HCT116 (cell line): ENCODE measurements around the gene DNM1L. TPM values are rescaled to one million over a fixed set of nuclear protein-coding genes. Genes with fewer than 3 reads are reported as not detected.

ENCODE experiments used
- ATAC-seq: fragments of 200-7000 bp; cut with Tn5 transposase; 2 replicates; pipeline ENCODE4 v1.9.1; 2020; ENCODE audit warnings: mild to moderate bottlenecking, moderate library complexity
- BruUV-seq: library from RNA; stranded (reverse); fragments of 400-500 nt; replicated peaks from 2 replicates; lab custom pipeline; 2021; lab: Mats Ljungman, UMichigan
- CTCF ChIA-PET: fragments of 300-600 bp; sonication (Branson Sonifier 250); formaldehyde crosslinking; loops from one replicate; lab custom pipeline; 2021; ENCODE audit warnings: antibody characterized with exemption; lab: Charles Lee
- POLR2A ChIA-PET: fragments of 300-600, 350-600 bp; sonication (Branson Sonifier 250); formaldehyde crosslinking; loops from one replicate; lab custom pipeline; 2021; ENCODE audit warnings: antibody characterized with exemption; lab: Charles Lee
- RAD21 ChIA-PET, 2 experiments: fragments of 300-600 bp; sonication (Branson Sonifier 250); formaldehyde crosslinking; loops; one replicate each; lab custom pipeline; 2023; ENCODE audit warnings: low total read pairs in 2 of 2; ENCODE audit not compliant: uncharacterized antibody in 2 of 2, unreplicated experiment in 2 of 2, low non-redundant PET in 1 of 2; lab: Charles Lee
- DNase-seq: peaks from one replicate; pipeline ENCODE4 v3.0.0-alpha.2; 2010; ENCODE audit warnings: low read depth, low spot score
- H2AFZ ChIP-seq: fragments of 200-600 bp; shearing (Covaris generic), sonication (generic); 2 replicates; pipeline ENCODE4 v1.6.1; 2017; ENCODE audit warnings: low read depth, mixed run types, mixed read lengths, antibody characterized with exemption, low read length; ENCODE audit not compliant: poor library complexity, severe bottlenecking
- H3K27ac ChIP-seq: 2 replicates; pipeline ENCODE4 v1.5.1; 2012; ENCODE audit warnings: low read depth, low read length
- H3K27me3 ChIP-seq: fragments of 200-600 bp; sonication (generic); 2 replicates; pipeline ENCODE4 v1.6.1; 2016; ENCODE audit warnings: mixed run types, low read length, mixed read lengths; ENCODE audit not compliant: insufficient read depth
- H3K36me3 ChIP-seq, 2 experiments: fragments of 200-500 bp in 1 of 2; fragments of 200-600 bp in 1 of 2; sonication (Bioruptor generic) in 1 of 2; sonication (generic) in 1 of 2; 2 replicates each; pipeline versions ENCODE4 v1.5.1 to v1.6.1; 2014 to 2016; ENCODE audit warnings: low read length in 2 of 2, inconsistent platforms in 1 of 2, mixed read lengths in 1 of 2, mixed run types in 1 of 2; ENCODE audit not compliant: insufficient read depth in 2 of 2, control insufficient read depth in 1 of 2
- H3K4me1 ChIP-seq, 2 experiments: fragments of 200-600 bp in 1 of 2; sonication (generic) in 1 of 2; 2 replicates each; pipeline versions ENCODE4 v1.5.1 to v1.6.1; 2012 to 2017; ENCODE audit warnings: low read length in 2 of 2, inconsistent platforms in 1 of 2, mild to moderate bottlenecking in 1 of 2, mixed read lengths in 1 of 2, mixed run types in 1 of 2, moderate library complexity in 1 of 2; ENCODE audit not compliant: insufficient read depth in 2 of 2, control insufficient read depth in 1 of 2
- H3K4me2 ChIP-seq: fragments of 200-600 bp; sonication (generic); 2 replicates; pipeline ENCODE4 v1.6.1; 2017; ENCODE audit warnings: mixed run types, low read length, mixed read lengths
- H3K4me3 ChIP-seq, 2 experiments: fragments of 200-600 bp in 1 of 2; sonication (generic) in 1 of 2; replicated peaks in 1 of 2; 2 replicates each; pipeline ENCODE4 v1.5.1; 2011 to 2016; ENCODE audit warnings: low read length in 2 of 2, control low read depth in 1 of 2, low read depth in 1 of 2, mild to moderate bottlenecking in 1 of 2, mixed read lengths in 1 of 2, mixed run types in 1 of 2
- H3K79me2 ChIP-seq: fragments of 200-600 bp; sonication (generic); 2 replicates; pipeline ENCODE4 v1.6.1; 2017; ENCODE audit warnings: mild to moderate bottlenecking, mixed run types, low read length, moderate library complexity, mixed read lengths; ENCODE audit not compliant: insufficient read depth
- H3K9ac ChIP-seq: fragments of 200-600 bp; sonication (generic); 2 replicates; pipeline ENCODE4 v1.6.1; 2016; ENCODE audit warnings: low read length, mixed read lengths
- H3K9me2 ChIP-seq: fragments of 200-600 bp; sonication (generic), shearing (Covaris generic); 2 replicates; pipeline ENCODE4 v1.6.1; 2017; ENCODE audit warnings: mixed run types, mild to moderate bottlenecking, moderate library complexity; ENCODE audit not compliant: insufficient read depth
- H3K9me3 ChIP-seq, 2 experiments: fragments of 200-500 bp in 1 of 2; fragments of 200-600 bp in 1 of 2; sonication (Bioruptor generic) in 1 of 2; sonication (generic) in 1 of 2; 2 replicates each; pipeline ENCODE4 v1.6.1; 2014 to 2017; ENCODE audit warnings: low read length in 2 of 2, mixed read lengths in 2 of 2, inconsistent platforms in 1 of 2, low read depth in 1 of 2, mild to moderate bottlenecking in 1 of 2, mixed run types in 1 of 2, moderate library complexity in 1 of 2; ENCODE audit not compliant: control insufficient read depth in 1 of 2, insufficient read depth in 1 of 2
- H4K20me1 ChIP-seq: fragments of 200-600 bp; sonication (generic), shearing (Covaris generic); 2 replicates; pipeline ENCODE4 v1.6.1; 2017; ENCODE audit warnings: mixed run types, mild to moderate bottlenecking, moderate library complexity; ENCODE audit not compliant: insufficient read depth
- CBX3 ChIP-seq: IDR thresholded peaks from 2 replicates; pipeline ENCODE4 v1.6.1; 2012; ENCODE audit warnings: low read depth
- CEBPB ChIP-seq: IDR thresholded peaks from 2 replicates; pipeline ENCODE4 v1.6.1; 2012; ENCODE audit warnings: low read depth
- EGR1 ChIP-seq: IDR thresholded peaks from 2 replicates; pipeline ENCODE4 v1.6.1; 2012; ENCODE audit warnings: low read depth
- EZH2 ChIP-seq: fragments of 200-600 bp; sonication (generic); IDR thresholded peaks from 2 replicates; pipeline ENCODE4 v1.6.1; 2017; ENCODE audit warnings: antibody characterized with exemption, mixed run types
- EZH2phosphoT487 ChIP-seq: fragments of 200-600 bp; IDR thresholded peaks from 2 replicates; pipeline ENCODE4 v1.6.1; 2018; ENCODE audit warnings: antibody characterized with exemption, borderline replicate concordance
- FOSL1 ChIP-seq: IDR thresholded peaks from 2 replicates; pipeline ENCODE4 v1.6.1; 2012; ENCODE audit warnings: low read depth
- JUND ChIP-seq: IDR thresholded peaks from 2 replicates; pipeline ENCODE4 v1.6.1; 2012
- POLR2A ChIP-seq: IDR thresholded peaks from 2 replicates; pipeline ENCODE4 v1.7.0; 2011; ENCODE audit warnings: borderline replicate concordance; ENCODE audit not compliant: insufficient read depth, insufficient read length; ENCODE audit errors: extremely low read depth
- POLR2AphosphoS5 ChIP-seq: IDR thresholded peaks from 2 replicates; pipeline ENCODE4 v1.6.1; 2011; ENCODE audit warnings: mild to moderate bottlenecking, low read depth, low read length, moderate library complexity
- RAD21 ChIP-seq: IDR thresholded peaks from 2 replicates; pipeline ENCODE4 v1.6.1; 2012; ENCODE audit warnings: low read depth, mild to moderate bottlenecking
- SIN3A ChIP-seq: IDR thresholded peaks from 2 replicates; pipeline ENCODE4 v1.6.1; 2012; ENCODE audit warnings: low read depth
- SP1 ChIP-seq: IDR thresholded peaks from 2 replicates; pipeline ENCODE4 v1.6.1; 2012; ENCODE audit warnings: low read depth
- TCF7L2 ChIP-seq: IDR thresholded peaks from 2 replicates; pipeline ENCODE4 v1.7.0; 2011; ENCODE audit warnings: borderline replicate concordance, inconsistent platforms; ENCODE audit not compliant: insufficient read depth, insufficient read length; ENCODE audit errors: extremely low read depth
- YY1 ChIP-seq: IDR thresholded peaks from 2 replicates; pipeline ENCODE4 v1.6.1; 2011; ENCODE audit warnings: low read length, low read depth, moderate library complexity, mild to moderate bottlenecking; ENCODE audit not compliant: insufficient replicate concordance; ENCODE audit errors: extremely low read depth
- ZBTB33 ChIP-seq: IDR thresholded peaks from 2 replicates; pipeline ENCODE4 v1.6.1; 2011; ENCODE audit warnings: mild to moderate bottlenecking, low read length, moderate library complexity; ENCODE audit not compliant: insufficient replicate concordance; ENCODE audit errors: extremely low read depth
- intact Hi-C: fragments of 100-400 bp; cut with micrococcal nuclease; formaldehyde crosslinking; loops from 2 replicates; pipeline ENCODE4 v1.10.0; 2022
- total RNA-seq: library from RNA; stranded (reverse); gene quantifications from one replicate; pipeline ENCODE4 v1.2.1, GENCODE V29; 2021; ENCODE audit not compliant: unreplicated experiment
- TF ChIP-seq, protein P1 (sequence below): IDR thresholded peaks from 2 replicates; pipeline ENCODE4 v1.6.1; 2012; ENCODE audit warnings: low read depth
- TF ChIP-seq, protein P2 (sequence below): IDR thresholded peaks from 2 replicates; pipeline ENCODE4 v1.6.1; 2012

DNM1L gene
- total RNA-seq, 1 experiment from 2014 or later, result 69.7 TPM

DNA sequence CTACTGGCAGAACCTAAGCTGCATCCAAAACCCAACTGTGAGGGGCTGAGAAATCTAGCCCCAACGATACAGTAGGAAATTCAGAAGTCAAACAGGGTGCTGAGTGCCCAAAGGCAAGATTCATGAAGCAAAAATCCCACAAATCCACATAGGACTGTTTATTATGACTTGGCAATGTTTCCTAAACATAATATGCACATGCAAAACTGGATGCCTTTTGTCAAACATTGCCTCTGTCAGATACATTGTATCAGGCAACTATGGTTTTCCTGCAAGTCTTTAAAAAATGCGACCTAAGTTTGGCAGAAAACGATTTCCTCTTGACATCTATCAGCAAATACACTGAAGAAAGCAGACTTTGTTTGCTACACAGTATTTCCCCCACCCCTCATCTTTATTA lies 103.9 kb downstream of the DNM1L start:
- no peak for ATAC-seq
- no peak overlapping the region for H3K4me2 ChIP-seq
- TF ChIP-seq EZH2, result no peak
- CTCF ChIA-PET, result no interaction called here
- no peaks in the 10 kb centered on the region for H3K9me3 ChIP-seq
- no peaks in the 10 kb centered on the region for H3K27me3 ChIP-seq
- DNase-seq, result no peak
- no peak overlapping the region for H3K27ac ChIP-seq
- no peaks in the 10 kb centered on the region for H3K79me2 ChIP-seq
- H3K36me3 ChIP-seq, result no peaks in the 10 kb centered on the region
- no peaks in the 10 kb centered on the region for H3K9me2 ChIP-seq
- H3K9ac ChIP-seq, result no peak overlapping the region
- H3K4me1 ChIP-seq, result no peaks in the 10 kb centered on the region
- no peak overlapping the region for H2AFZ ChIP-seq
- intact Hi-C loops, result no loop called here
- no peaks in the 10 kb centered on the region for H4K20me1 ChIP-seq
- BruUV-seq, result no TSS peak
- H3K4me3 ChIP-seq, result no peak overlapping the region
- POLR2A ChIA-PET, result no interaction called here
- RAD21 ChIA-PET, result no interaction called here

DNA sequence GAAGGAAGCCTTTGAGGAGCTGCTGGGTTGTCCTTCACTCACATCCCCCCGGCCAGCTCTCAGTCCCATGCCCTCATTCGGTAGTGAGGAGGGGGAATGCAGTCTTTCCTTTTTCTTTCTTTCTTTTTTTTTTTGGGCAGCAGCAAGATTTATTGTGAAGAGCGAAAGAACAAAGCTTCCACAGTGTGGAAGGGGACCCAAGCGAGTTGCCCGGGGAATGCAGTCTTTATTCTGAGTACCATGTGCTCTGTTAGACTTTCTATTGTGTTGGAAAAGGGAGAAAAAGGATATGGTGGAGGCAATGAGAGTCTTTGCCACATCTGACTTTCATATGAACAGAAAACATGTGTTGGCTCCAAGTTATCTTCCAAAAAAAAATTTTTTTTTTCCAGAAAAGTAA lies 106.5 kb downstream of the DNM1L start:
- H3K27ac ChIP-seq, result no peak overlapping the region
- ATAC-seq, result no peak
- intact Hi-C loops, result no loop called here
- H3K4me1 ChIP-seq, result no peaks in the 10 kb centered on the region
- H3K9me3 ChIP-seq, result no peaks in the 10 kb centered on the region
- CTCF ChIA-PET, result no interaction called here
- RAD21 ChIA-PET, result no interaction called here
- TF ChIP-seq YY1, result no peak
- TF ChIP-seq CEBPB, result no peak
- TF ChIP-seq, protein P1, sequence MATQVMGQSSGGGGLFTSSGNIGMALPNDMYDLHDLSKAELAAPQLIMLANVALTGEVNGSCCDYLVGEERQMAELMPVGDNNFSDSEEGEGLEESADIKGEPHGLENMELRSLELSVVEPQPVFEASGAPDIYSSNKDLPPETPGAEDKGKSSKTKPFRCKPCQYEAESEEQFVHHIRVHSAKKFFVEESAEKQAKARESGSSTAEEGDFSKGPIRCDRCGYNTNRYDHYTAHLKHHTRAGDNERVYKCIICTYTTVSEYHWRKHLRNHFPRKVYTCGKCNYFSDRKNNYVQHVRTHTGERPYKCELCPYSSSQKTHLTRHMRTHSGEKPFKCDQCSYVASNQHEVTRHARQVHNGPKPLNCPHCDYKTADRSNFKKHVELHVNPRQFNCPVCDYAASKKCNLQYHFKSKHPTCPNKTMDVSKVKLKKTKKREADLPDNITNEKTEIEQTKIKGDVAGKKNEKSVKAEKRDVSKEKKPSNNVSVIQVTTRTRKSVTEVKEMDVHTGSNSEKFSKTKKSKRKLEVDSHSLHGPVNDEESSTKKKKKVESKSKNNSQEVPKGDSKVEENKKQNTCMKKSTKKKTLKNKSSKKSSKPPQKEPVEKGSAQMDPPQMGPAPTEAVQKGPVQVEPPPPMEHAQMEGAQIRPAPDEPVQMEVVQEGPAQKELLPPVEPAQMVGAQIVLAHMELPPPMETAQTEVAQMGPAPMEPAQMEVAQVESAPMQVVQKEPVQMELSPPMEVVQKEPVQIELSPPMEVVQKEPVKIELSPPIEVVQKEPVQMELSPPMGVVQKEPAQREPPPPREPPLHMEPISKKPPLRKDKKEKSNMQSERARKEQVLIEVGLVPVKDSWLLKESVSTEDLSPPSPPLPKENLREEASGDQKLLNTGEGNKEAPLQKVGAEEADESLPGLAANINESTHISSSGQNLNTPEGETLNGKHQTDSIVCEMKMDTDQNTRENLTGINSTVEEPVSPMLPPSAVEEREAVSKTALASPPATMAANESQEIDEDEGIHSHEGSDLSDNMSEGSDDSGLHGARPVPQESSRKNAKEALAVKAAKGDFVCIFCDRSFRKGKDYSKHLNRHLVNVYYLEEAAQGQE, result no peak
- no peak for TF ChIP-seq ZBTB33
- no peak for TF ChIP-seq EZH2
- TF ChIP-seq SP1, result no peak
- TF ChIP-seq SIN3A, result no peak
- TF ChIP-seq EGR1, result no peak
- TF ChIP-seq RAD21, result no peak
- no peak for TF ChIP-seq CBX3
- TF ChIP-seq EZH2phosphoT487, result no peak
- no peak for TF ChIP-seq POLR2AphosphoS5
- TF ChIP-seq JUND, result no peak
- TF ChIP-seq, protein P2, sequence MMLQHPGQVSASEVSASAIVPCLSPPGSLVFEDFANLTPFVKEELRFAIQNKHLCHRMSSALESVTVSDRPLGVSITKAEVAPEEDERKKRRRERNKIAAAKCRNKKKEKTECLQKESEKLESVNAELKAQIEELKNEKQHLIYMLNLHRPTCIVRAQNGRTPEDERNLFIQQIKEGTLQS, result no peak
- TF ChIP-seq TCF7L2, result no peak
- no peak for TF ChIP-seq FOSL1
- TF ChIP-seq POLR2A, result no peak
- no peaks in the 10 kb centered on the region for H3K79me2 ChIP-seq
- H3K4me2 ChIP-seq, result no peak overlapping the region
- H3K9ac ChIP-seq, result no peak overlapping the region
- DNase-seq, result no peak
- POLR2A ChIA-PET, result no interaction called here
- H3K27me3 ChIP-seq, result no peaks in the 10 kb centered on the region
- H3K4me3 ChIP-seq, result no peak overlapping the region
- H3K9me2 ChIP-seq, result no peaks in the 10 kb centered on the region
- no peak overlapping the region for H2AFZ ChIP-seq
- BruUV-seq, result no TSS peak
- H4K20me1 ChIP-seq, result no peaks in the 10 kb centered on the region
- H3K36me3 ChIP-seq, result no peaks in the 10 kb centered on the region
